Right lung (tissue), 5 donors: ENCODE results near the gene LHFPL3. TPM values are rescaled to one million over a fixed set of nuclear protein-coding genes. Genes with fewer than 3 reads are reported as not detected.

Source experiments
- DNase-seq, 2 donors: peaks; one replicate each; pipeline ENCODE4 v3.0.0-alpha.2; 2013
- polyA plus RNA-seq, 5 donors: library from polyadenylated mRNA; unstranded; fragments of 120-200 nt; gene quantifications; one replicate each; pipeline versions ENCODE4 v1.2.1 to v1.2.3, GENCODE V29; 2013; ENCODE audit warnings: inconsistent platforms in 1 of 5, low replicate concordance in 1 of 5; ENCODE audit not compliant: insufficient read length in 5 of 5, insufficient read depth in 1 of 5

LHFPL3 gene
- polyA plus RNA-seq, 5 donors: 1.6 to 2.9 (median 2.7) TPM

DNA sequence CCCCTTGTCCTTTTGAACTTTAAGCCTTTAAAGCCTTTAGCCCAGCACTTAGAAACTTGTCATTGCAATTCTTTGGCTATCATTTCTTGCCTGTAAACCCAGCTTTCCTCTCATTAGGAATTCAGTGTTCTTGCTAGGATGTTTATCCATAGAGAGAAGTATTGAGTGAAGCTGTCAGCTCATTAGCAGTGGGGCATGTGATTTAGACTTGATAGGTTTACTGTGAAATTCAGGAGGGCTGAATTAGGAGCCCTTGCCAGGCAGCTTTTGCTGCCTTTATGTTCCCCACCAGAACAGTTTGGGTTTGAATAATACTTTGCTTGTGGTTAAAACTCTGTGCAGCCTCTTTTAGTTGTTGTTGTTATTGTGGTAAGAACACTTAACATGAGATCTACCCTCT, 39.5 kb downstream of the LHFPL3 start:
- no peak for DNase-seq

DNA sequence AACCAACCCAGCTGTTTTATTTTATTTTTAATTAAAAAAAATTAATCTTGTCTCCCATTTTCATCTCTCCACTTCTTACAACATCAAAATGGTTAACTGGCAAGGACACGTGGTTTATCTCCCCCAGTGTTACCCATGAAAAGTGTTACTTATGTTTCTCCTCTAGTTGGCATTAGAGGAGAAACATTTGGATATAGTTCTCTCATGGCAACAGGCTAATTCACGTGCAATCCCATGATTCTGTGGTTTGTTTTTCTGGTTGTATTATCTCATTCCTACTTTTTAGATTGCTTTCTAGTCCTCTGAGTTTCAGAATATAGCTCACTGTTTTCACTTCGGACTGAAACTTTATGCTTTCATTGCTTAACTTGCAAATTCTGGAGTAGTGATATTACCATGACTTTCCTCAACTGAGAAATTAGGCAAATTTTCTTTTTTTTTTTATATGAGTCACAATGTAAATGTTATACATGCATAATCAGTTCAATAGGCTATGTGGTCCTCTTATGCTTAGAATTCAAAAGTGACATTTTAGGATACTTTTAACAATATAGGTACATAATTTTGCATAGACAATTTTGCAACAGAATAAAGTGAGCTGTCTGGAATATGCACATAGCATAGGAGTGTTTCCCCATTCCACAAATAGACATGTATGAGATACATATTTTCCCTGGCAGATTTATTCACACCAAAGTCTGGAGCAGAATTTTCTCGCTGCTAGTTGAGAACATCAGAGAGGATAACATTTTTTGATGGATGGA, 43.0 kb downstream of the LHFPL3 start:
- DNase-seq: no peak

DNA sequence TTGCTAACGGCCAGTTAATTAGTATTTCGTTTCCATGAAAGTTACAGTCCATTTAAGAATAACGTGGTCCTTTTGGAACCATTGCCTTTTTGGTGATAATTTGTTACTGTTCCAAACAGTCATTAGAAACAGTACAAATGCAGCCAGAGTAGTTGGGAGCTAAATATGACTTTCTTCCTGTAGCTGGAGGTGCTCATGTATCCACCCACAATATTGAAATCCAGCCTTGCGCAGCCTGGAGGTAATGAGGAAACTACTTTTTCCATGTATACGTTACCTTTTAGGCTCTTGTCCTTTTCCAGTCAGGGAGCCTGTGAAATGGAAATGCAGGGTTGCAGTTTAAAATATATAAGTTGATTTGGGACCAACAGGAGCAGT, 43.6 kb downstream of the LHFPL3 start:
- DNase-seq: no peak

GRCh38 chr7:104382616-104383015, 54.2 kb downstream of the LHFPL3 start:
- DNase-seq: no peak

- no peak for DNase-seq
Measured at GRCh38 chr7:104386943-104387342, 58.5 kb downstream of the LHFPL3 start.

- no peak for DNase-seq
Measured at GRCh38 chr7:104388222-104388621, 59.8 kb downstream of the LHFPL3 start.

GRCh38 chr7:104395162-104395561, 66.8 kb downstream of the LHFPL3 start:
- DNase-seq: no peak

GRCh38 chr7:104397442-104397841, 69.0 kb downstream of the LHFPL3 start:
- no peak for DNase-seq

DNA sequence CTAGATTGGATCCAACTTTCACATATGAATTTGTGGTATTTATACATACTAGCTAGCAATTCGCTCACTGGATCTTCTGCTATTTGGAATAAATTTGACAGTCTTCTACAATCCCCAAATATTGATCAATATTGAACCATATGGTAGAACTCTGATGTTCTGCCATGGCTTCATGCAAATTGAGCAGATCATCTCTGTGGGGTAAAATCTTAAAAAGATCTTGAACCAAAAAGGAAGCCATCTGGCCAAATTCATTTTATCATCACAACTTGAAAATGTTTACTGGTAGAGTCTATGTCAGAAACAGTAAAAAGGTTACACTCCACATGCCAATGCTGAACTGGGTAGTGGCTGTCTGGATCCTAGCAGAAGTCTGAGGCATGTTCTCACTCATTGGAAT, 80.0 kb downstream of the LHFPL3 start:
- DNase-seq: no peak

- DNase-seq: no peak
Measured at GRCh38 chr7:104410742-104411141, 82.3 kb downstream of the LHFPL3 start.

DNA sequence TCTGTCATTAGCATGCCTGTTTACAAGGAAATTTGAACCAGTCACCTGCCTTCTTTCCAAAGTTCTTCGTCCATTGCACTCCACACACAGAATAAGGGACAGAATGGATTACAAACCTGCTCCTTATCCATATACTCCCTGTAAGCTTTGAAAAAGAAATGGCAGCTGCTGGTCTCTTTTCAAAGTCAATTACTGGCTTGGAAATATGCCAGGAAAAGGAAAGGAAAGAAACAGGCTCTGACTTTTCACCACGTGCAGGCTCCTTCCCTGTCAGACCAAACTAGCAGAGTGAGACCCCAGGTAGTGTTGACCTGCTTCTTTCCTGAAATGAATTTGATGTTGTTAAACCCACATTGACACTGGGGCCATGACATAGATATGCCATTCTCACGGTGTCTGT, 84.5 kb downstream of the LHFPL3 start:
- DNase-seq: no peak

DNA sequence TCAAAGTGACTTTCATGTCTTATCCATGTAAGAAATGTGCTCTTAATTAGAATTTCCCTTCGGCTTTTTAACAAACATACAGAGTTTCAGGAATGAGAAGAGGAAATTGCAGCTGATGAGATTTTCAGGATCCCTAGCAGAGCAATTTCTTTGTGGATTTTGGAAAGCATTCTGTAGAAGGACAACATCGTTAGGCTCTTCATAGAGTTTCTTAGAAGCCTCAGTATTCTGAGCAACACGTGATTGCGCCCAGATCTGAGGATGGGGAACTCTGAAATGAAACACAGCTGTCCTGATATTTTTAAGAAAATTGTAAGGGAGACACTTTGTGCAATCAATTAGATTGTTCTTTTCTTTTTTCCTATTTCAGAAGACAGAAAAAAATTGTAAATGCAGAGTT, 85.8 kb downstream of the LHFPL3 start:
- DNase-seq: no peak

DNA sequence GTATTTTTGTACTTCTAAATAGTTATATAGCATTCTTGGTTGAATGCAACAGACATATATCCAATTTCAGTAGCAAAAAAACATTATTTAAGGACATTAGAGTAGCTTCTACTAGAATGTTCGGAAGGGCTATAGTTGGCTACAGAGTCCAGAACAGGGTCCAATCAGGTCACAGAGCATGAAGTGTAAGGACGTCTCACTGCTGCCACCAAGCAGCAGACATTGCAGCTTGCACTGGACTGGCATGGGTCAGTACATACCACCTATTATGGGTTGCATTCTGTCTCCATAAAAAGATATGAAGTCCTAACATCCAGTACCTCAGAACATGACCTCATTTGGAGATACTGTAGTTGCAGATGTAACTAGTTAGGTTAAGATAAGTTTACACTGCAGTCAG, 87.3 kb downstream of the LHFPL3 start:
- no peak for DNase-seq

- no peak for DNase-seq
Measured at GRCh38 chr7:104416866-104417393, 88.5 kb downstream of the LHFPL3 start.

GRCh38 chr7:104431930-104432329, 103.5 kb downstream of the LHFPL3 start:
- no peak for DNase-seq

GRCh38 chr7:104434129-104434528, 105.7 kb downstream of the LHFPL3 start:
- DNase-seq: no peak

GRCh38 chr7:104442481-104442880, 114.1 kb downstream of the LHFPL3 start:
- no peak for DNase-seq

GRCh38 chr7:104444017-104444416, 115.6 kb downstream of the LHFPL3 start:
- DNase-seq: no peak

DNA sequence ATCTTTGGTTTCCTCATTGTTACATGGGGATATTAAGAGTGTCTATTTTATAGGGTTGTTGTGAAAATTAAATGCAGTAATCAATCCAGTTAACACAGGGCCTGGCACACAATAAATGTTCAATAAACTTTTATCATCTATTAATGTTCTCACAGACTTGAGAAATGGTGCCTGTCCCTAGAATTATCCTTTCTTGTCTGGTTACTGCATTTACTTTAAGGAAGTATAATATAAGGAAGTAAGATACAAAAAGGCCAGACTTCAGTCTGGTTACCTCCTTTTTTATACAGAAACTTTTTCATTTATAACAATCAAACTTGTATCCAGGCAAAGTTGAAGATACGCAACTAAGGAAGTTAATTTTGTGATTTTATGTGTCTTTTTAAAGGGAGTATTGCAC, 117.0 kb downstream of the LHFPL3 start:
- DNase-seq: no peak

DNA sequence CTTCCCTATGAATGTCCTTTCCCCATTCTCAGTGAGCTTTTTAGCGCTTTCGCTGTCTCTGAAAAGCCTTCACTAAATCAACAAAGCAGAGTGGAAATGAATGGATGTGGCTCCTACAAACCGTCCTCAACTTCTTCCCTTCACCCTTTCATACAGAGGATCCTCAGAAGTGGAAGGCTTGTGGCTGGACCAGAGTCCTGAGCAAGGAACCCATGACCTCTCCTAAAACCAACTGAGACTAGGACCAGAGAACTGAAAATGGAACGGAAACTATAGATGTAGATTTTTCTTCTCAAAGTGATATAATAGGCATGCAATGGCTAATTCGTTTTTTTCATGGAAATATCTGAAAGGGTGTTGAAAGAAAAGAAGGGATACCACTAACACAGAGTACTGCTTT, 122.5 kb downstream of the LHFPL3 start:
- no peak for DNase-seq

- DNase-seq: no peak
Measured at GRCh38 chr7:104453190-104453589, 124.8 kb downstream of the LHFPL3 start.

- no peak for DNase-seq
Measured at GRCh38 chr7:104458875-104459274, 130.5 kb downstream of the LHFPL3 start.

DNA sequence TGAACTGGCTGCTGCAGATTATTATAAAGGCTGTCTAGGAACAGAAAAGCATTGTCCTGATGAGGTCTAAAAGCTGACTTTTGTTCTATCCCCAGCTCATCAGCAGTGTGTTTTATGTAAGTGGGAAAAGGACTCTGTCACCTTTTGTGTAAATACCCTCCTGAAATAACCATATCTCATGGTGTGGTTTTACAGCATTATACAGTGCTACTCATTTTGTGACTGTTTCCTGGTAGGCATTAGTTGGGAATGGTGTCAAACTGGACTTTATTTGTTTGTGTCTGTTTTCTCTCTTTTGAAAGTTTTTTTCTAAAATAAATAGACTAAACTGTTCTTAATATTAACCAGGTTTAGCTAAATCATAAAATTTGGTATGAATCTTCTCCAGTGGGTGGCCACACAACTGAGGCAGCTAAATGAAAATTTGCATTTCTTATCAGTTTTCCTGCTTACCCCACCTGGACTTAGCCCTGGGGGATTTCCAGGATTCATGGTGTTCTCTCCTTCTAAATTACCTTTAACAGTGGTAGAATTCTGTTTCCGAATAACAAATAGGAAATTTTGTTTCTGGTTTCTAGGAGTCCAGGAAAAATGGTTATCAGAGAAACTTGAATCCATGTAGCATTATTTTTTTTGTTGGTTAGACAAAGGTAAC, 140.9 kb downstream of the LHFPL3 start:
- no peak for DNase-seq

- no peak for DNase-seq
Measured at GRCh38 chr7:104480529-104480928, 152.1 kb downstream of the LHFPL3 start.
